Skeletal muscle satellite cell (primary cell): ENCODE data around the gene TNN.

ENCODE experiments used
- H3K27me3 ChIP-seq: 2 replicates; pipeline ENCODE4 v1.7.0; 2013; ENCODE audit warnings: low read length; ENCODE audit not compliant: control insufficient read depth, insufficient read depth
- H3K36me3 ChIP-seq: 2 replicates; pipeline ENCODE4 v1.7.0; 2013; ENCODE audit warnings: mild to moderate bottlenecking, control low read depth, low read length; ENCODE audit not compliant: insufficient read depth
- H3K4me1 ChIP-seq: 2 replicates; pipeline ENCODE4 v1.7.0; 2013; ENCODE audit warnings: low read length; ENCODE audit not compliant: control insufficient read depth, insufficient read depth
- H3K4me2 ChIP-seq: 2 replicates; pipeline ENCODE4 v1.7.0; 2013; ENCODE audit warnings: mild to moderate bottlenecking, low read length
- H3K4me3 ChIP-seq: 2 replicates; pipeline ENCODE4 v1.7.0; 2013; ENCODE audit warnings: low read length
- H3K9ac ChIP-seq: 2 replicates; pipeline ENCODE4 v1.7.0; 2013; ENCODE audit warnings: mild to moderate bottlenecking, low read depth, low read length, moderate library complexity
- H3K9me3 ChIP-seq: replicated peaks from 2 replicates; pipeline ENCODE4 v1.7.0; 2013; ENCODE audit warnings: mild to moderate bottlenecking, control low read depth, low read length

Gene TNN

DNA sequence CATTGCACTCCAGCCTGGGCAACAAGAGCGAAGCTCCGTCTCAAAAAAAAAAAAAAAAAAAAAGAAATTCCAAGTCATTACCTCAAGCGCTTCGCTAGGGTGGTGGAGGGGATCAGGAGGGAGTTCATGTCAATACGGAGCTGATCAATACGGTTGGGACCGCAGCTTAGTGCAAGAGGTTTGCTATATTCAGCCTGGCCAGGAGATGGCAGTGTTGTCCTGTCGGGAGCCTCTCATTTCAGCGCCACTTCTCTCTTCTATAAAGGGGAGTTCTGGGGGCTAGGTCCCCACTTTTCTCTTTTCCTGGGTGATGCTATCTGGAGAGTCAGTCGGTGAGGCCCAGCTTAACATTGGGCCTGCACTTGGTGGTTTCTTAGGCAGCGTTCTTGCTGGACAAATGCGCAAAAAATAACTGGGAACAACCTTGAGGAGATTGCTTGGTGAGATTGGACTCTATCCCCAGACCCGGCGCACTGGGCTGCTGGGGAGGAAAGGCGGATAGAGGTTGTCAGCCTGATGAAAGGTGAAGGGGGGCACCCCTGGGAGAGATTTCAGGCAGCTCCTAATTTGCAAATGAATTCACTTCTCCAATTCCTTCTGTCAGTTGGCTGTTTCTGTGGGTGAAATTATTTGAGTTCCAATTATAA, 84.5 kb downstream of the TNN start:
- Histone ChIP-seq H3K4me3 (no peak overlapping the region), H3K9me3 (no peaks in the 10 kb centered on the region), H3K27me3 (peaks cover 36% of the 10 kb centered on the region), H3K4me1 (peaks cover 7% of the 10 kb centered on the region), H3K36me3 (no peaks in the 10 kb centered on the region), H3K9ac (no peak overlapping the region), H3K4me2 (no peak overlapping the region)

DNA sequence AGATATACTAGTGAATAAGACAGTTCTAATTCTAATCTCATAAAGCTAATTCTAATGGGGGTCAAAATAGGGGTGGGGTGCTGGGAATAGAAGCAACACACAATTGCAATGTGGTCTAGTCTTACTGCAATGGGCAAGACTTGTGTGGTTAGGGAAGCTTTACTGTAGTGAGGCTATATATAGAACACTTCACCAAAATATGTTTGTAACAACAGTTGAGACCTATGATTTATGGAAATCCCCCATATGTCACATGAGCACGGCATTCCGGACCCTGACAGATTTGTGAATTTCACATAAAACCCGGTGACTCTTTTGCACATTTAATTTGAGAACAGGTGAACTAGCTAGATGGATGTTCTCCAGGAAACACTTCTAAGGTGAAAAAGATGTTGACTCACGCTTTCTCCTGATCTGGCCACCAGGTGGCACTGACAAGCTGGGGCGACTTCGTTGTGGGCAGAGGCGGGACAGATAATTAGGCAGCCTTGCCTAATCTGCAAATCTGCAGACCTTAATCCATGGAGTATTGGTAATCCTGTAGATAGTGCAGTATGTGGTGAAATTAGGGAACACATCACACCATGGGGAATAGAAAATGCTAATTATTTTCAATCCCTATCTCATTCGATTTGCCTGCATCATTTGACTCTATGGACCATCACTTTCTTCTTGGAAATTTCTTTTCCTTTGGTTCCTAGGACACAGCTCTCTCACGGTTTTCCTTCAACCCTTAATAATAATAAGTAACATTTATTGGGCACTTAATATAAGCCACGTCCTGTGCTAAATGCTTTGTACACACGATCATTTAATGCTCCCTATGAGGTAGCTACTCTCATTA, 87.2 kb downstream of the TNN start:
- Histone ChIP-seq H3K9ac (no peak overlapping the region), H3K36me3 (no peaks in the 10 kb centered on the region), H3K4me3 (no peak overlapping the region), H3K4me1 (peaks cover 7% of the 10 kb centered on the region), H3K9me3 (no peaks in the 10 kb centered on the region), H3K27me3 (peaks cover 29% of the 10 kb centered on the region), H3K4me2 (no peak overlapping the region)

DNA sequence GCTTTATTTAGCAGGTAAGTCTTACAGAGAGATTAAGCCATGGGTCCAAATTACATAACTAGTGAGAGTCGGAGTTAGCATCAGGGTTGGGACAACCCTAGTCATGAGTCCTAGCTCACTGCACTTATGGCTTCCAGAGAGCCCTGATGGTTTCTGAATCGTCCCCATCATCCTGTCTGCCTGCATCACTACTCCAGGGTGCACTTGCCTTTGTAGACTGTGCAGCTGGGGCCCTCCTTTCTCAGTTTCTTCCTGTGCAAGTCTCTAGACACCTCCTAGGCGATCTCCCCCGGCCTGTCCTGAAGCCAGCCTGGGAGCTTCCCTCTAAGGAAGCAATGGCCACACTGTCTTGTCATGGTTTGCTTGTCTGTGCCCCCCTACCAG, 87.8 kb downstream of the TNN start:
- Histone ChIP-seq H3K4me3 (no peak overlapping the region), H3K27me3 (peaks cover 31% of the 10 kb centered on the region), H3K4me2 (no peak overlapping the region), H3K4me1 (peaks cover 4% of the 10 kb centered on the region), H3K9me3 (no peaks in the 10 kb centered on the region), H3K36me3 (no peaks in the 10 kb centered on the region), H3K9ac (no peak overlapping the region)

DNA sequence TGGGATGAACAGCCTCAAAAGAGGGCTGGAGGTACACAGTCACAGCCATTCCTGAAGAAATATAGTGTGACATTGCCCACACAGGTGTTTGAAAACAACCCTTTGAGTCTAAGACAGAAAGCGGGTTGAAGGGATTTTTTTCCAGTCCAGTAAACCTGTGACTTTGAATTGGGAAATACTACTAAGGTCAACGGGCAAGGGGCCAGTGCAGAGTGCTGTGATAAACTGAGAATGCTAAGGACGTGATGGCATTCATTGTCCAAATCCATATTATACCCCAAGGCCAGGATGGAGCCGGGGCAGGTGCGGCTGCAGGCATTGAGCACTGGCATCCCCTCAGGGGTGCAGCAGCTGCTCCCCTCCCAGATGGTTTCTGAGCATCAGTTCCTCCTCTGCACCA, 88.3 kb downstream of the TNN start:
- no peaks in the 10 kb centered on the region for H3K4me1 ChIP-seq
- no peaks in the 10 kb centered on the region for H3K9me3 ChIP-seq
- H3K4me2 ChIP-seq: no peak overlapping the region
- peaks cover 27% of the 10 kb centered on the region for H3K27me3 ChIP-seq
- H3K4me3 ChIP-seq: no peak overlapping the region
- no peak overlapping the region for H3K9ac ChIP-seq
- H3K36me3 ChIP-seq: no peaks in the 10 kb centered on the region

DNA sequence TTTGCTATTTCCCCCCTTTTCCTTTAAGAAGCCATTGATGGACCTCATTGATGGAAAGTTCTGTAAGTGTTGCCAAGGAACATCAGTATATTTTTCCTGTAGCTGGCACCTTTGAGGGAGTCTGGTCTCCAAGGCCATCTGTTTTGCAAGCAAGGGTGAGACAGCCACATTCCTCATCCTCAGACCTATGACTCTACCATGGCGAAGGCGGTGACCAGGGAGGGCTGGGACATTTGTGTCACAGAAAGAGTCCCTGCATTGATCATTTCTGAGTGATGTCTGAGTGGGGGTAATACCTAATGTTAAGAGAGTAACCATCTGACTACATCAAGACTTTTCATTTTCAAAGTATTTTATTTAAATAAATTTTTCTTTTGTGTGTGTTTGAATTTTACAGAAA, 89.6 kb downstream of the TNN start:
- Histone ChIP-seq H3K36me3 (no peaks in the 10 kb centered on the region), H3K4me3 (no peak overlapping the region), H3K27me3 (peaks cover 18% of the 10 kb centered on the region), H3K4me1 (no peaks in the 10 kb centered on the region), H3K9ac (no peak overlapping the region), H3K9me3 (no peaks in the 10 kb centered on the region), H3K4me2 (no peak overlapping the region)

DNA sequence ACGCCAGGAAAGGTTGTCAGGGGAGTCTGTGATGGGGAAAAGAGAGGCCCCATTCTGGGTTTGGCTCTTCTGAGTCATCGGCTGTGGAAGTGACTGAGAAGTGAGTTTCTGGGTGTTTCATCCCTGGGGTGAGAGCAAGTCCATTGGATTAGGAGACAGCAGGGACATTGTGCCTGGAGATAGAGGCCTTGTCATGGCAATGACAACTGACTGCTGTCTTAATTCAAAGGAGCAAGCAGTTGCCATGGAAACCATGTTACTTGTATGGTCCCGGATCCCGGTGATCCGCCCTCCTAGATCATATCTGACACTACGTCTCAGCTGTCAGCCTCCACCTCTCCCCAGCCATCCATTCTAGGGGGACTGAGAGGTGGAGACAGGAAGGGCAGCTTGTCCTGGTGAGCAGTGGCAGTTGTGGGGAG, 90.5 kb downstream of the TNN start:
- Histone ChIP-seq H3K9ac (no peak overlapping the region), H3K4me3 (no peak overlapping the region), H3K36me3 (no peaks in the 10 kb centered on the region), H3K27me3 (peaks cover 13% of the 10 kb centered on the region), H3K4me2 (no peak overlapping the region), H3K9me3 (no peaks in the 10 kb centered on the region), H3K4me1 (no peaks in the 10 kb centered on the region)

DNA sequence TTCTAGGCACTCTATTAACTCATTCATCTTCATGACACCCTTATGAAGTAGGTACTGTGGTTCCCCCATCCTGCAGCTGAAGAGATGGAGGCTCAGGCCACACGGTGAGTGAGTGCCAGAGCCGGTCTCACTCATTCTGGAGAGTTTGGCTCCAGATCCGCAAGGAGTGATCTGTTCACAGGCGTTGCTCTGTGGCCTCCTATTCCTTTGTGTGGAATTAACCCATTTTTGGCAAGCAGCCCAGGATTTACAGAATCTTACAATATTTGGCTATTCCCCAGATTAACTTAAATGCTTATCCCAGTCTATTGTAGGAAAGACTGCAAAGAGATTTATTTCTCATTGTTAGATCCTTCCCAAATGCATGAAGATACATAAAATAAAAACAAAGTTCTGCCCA, 95.3 kb downstream of the TNN start:
- Histone ChIP-seq H3K4me3 (no peak overlapping the region), H3K4me2 (no peak overlapping the region), H3K4me1 (no peaks in the 10 kb centered on the region), H3K36me3 (no peaks in the 10 kb centered on the region), H3K27me3 (peaks cover 12% of the 10 kb centered on the region), H3K9me3 (no peaks in the 10 kb centered on the region), H3K9ac (no peak overlapping the region)

DNA sequence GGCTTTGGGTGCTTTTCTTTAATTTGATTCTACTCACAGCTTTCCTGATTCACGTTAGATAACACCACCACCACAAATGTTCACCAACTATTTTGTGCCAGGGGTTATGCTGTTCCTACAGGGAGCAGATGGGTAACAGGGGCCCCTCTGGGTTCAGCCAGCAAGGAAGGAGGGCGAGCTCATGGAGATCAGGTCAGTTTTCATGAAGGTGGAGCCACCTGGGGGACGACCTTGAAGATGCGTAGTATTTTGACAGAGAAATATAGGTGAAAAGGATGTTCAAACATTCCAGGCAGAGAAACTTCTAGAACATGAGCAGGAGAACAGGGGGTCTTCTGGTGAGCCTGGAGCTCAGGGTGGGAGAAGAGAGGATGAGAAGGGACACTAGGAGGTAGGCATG, 96.1 kb downstream of the TNN start:
- H3K4me2 ChIP-seq: no peak overlapping the region
- H3K9me3 ChIP-seq: no peaks in the 10 kb centered on the region
- H3K9ac ChIP-seq: no peak overlapping the region
- H3K4me1 ChIP-seq: no peaks in the 10 kb centered on the region
- no peaks in the 10 kb centered on the region for H3K36me3 ChIP-seq
- H3K4me3 ChIP-seq: no peak overlapping the region
- peaks cover 12% of the 10 kb centered on the region for H3K27me3 ChIP-seq

DNA sequence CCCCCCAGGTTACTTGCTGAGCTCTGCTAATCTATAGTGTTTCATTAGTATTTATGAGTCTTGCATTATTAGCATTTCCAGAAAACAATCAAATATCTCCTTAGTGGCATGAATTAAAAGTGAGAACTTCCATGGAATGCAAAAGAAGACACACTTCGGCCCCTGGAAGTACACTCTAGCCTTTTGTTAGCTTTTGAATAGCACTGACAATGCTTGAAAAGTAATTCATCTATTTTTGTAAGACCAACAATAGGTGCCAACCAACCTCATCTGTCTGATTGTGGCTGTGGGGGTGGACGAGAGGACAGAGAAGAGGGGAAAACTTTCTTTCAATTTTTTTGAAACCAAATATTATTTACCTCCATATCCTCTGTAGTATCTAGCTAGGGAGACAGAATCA, 97.1 kb downstream of the TNN start:
- H3K36me3 ChIP-seq: no peaks in the 10 kb centered on the region
- no peak overlapping the region for H3K9ac ChIP-seq
- peaks cover 9% of the 10 kb centered on the region for H3K27me3 ChIP-seq
- no peak overlapping the region for H3K4me2 ChIP-seq
- no peaks in the 10 kb centered on the region for H3K9me3 ChIP-seq
- H3K4me1 ChIP-seq: peaks cover 4% of the 10 kb centered on the region
- H3K4me3 ChIP-seq: no peak overlapping the region

DNA sequence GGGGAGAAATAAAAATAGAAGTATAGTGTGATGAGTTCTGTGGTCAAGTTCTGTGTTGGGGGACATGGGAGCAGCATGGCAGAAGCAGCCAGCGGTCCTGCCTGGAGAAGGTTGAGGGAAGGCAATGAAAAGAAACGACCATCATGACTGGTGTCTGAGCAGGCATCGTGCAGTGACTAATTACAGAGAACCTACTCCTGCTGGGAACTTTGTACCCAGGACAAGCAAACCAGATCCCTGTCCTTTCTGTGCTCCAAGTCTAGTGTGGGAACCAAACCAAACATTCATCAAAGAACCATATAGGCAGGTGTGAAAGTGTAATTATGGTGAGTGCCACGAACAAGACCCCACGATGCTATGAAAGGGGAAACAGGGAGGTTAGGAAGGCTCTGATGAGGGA, 99.1 kb downstream of the TNN start:
- Histone ChIP-seq H3K4me2 (no peak overlapping the region), H3K4me1 (peaks cover 6% of the 10 kb centered on the region), H3K36me3 (no peaks in the 10 kb centered on the region), H3K27me3 (peaks cover 6% of the 10 kb centered on the region), H3K4me3 (no peak overlapping the region), H3K9me3 (no peaks in the 10 kb centered on the region), H3K9ac (no peak overlapping the region)

DNA sequence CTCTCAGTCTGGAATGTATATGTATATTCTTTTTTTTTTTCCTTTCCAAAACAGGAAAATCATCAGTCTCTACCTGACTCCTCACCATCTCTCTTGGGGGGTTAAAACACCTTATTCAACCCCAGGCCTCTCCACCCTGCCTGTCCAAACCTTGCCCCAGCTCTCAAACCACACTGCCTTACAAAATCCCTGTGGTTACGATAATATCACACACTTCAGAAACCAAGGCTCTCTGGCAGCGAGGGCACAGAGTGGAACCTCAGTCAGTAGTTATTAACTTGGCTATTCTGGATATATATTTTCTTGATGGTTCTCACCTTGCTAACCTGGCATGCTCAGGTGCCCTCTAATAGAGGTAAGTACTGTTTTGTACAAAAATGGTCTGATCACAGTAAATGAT, 100.2 kb downstream of the TNN start:
- H3K4me1 ChIP-seq: peaks cover 6% of the 10 kb centered on the region
- no peak overlapping the region for H3K9ac ChIP-seq
- H3K4me2 ChIP-seq: no peak overlapping the region
- no peak overlapping the region for H3K4me3 ChIP-seq
- no peaks in the 10 kb centered on the region for H3K9me3 ChIP-seq
- H3K27me3 ChIP-seq: peaks cover 6% of the 10 kb centered on the region
- no peaks in the 10 kb centered on the region for H3K36me3 ChIP-seq

DNA sequence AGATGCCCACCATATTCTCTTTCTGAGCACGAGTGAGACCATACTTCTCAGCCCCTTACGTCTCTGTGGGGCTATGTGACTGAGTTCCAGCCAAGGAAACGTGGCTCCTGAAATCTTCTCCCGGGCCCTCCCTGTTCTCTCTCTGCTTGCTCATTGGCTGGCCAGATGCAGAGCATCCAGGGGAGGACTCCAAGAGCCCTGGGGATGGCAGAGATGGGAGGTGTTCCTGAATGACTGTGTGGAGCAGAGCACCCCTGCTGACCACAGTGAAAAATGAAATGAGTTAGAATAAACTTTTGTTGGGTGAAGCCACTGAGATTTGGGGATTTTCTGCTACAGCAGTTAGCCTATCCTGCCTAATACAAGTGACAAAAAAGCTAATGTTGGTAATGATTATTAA, 101.1 kb downstream of the TNN start:
- H3K4me2 ChIP-seq: no peak overlapping the region
- no peak overlapping the region for H3K4me3 ChIP-seq
- no peaks in the 10 kb centered on the region for H3K9me3 ChIP-seq
- no peak overlapping the region for H3K9ac ChIP-seq
- H3K27me3 ChIP-seq: peaks cover 4% of the 10 kb centered on the region
- no peaks in the 10 kb centered on the region for H3K36me3 ChIP-seq
- peaks cover 6% of the 10 kb centered on the region for H3K4me1 ChIP-seq
